NCI-H2107 treated with DMSO at 0.1 percent for 48 hours (cell line): ENCODE data around the gene CHURC1.

Source experiments
- DNase-seq: peaks from one replicate; lab custom pipeline; 2025; ENCODE audit not compliant: unreplicated experiment; lab: John Stamatoyannopoulos, UW

Gene CHURC1

GRCh38 chr14:64937821-64938193 is 23.6 kb downstream of the CHURC1 start:
- peak; percentile 56 for DNase-seq

DNA sequence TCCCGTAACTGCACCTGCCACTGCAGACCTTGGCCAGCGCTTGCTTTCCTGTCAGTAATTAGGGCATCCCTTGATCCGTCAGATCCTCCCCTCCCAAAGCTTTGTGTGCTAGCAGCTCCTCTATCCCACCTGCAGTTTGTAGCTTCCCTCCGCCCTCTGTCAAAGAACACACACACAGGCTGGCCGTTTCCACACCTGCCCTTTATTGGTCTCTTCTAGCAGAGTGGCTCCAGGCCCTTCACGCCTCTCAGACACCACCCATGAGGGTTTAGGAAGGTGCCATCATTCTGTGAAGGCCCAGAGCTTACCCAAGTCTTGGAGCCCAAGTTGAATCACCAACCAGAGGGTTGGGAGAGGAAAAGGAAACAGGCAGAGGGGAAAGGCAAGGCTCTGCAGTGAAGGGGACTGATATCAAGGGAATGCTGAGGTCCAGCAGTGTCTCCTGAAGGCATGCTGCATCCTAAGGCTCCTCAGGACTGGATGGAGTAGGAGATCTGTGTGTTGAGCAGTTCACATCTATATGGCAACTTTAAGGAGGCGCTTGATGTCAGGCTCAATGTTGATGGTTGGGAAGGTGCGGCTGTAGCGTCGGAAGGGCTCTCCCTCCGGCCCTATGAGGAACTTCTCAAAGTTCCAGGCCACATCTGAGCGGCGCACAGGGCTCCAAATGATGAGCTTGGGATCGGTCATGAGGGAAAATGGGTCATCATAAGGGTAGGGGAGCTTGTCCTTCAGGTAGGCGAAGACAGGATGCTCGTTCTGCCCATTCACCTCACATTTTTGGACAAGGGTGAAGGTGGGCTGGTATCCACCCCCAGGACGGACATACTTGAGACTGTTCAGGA is 24.9 kb downstream of the CHURC1 start:
- DNase-seq, result peak; percentile 91

GRCh38 chr14:64939817-64940190 is 25.5 kb downstream of the CHURC1 start:
- DNase-seq, result no peak

- DNase-seq, result no peak
Measured at GRCh38 chr14:64940336-64940910, 26.2 kb downstream of the CHURC1 start.

DNA sequence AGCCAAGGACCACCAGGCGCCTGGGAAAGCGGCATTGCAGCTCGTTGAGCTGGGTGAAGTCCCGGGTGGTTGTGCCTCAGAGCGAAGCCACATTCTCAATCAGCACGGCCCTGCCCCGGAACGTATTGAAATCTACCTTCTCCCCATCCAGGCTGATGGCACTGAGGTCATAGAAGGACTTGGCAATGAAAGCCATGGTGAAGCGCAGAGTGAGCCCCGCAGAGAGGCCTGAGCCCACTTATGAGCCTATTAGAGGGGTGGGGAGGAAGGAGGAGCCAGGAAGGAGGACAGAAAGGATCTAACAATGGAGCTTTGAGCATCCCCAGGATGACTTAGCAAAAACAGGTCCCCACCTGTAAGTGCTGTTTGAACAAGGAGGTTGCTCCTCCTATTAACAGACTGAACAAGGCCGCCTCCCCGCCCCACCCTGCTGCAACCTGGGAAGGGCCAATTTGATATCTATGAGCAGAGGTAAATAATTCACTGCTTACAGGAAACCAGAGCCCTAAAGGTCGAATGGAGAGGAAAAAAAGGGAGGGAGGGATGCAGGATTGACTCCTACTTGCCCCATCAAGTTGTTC is 28.4 kb downstream of the CHURC1 start, which contains the start of gene GPX2:
GPX2 (minus strand) TSS at position 215 of the 581 bp plus-strand sequence; CDS start at position 196, 19 bp downstream.
- peak; percentile 97 for DNase-seq

DNA sequence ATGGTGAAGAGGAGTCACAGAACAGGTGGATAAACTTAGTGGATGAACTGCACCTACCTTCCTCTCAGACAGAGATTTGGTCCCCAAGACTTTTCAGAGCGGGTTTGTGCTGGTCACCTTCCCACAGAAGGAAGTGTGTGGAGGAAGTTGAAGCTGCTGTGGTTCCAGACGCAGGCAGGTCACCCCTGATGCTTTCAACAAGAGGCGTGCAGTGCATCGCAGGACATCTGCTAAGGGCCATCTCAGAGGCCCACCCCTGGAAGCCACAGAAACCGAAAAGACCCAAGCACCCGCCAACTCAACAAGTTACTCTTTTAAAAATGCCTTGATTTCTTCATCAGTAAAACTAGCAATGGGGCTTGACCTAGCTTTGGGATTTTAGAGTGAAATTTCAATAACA is 29.3 kb downstream of the CHURC1 start:
- no peak for DNase-seq

GRCh38 chr14:64944041-64944440 is 29.8 kb downstream of the CHURC1 start:
- DNase-seq, result no peak

DNA sequence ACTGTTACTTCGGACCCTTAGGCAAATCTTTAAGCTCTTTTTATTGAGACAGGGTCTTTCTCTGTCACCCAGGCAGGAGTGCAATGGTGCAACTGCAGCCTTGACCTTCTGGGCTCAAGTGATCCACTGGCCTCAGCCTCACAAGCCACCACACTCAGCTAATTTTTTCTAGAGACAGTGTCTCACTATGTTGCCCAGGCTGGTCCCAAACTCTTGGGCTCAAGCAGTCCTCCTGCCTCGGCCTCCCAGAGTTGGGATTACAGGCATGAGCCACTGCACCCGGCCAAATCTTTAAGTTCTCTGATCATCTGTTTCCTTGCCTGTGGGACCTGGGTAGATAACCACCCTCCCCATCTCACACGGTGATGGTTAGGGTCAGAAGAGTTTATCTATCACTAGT is 30.6 kb downstream of the CHURC1 start:
- DNase-seq, result no peak

DNA sequence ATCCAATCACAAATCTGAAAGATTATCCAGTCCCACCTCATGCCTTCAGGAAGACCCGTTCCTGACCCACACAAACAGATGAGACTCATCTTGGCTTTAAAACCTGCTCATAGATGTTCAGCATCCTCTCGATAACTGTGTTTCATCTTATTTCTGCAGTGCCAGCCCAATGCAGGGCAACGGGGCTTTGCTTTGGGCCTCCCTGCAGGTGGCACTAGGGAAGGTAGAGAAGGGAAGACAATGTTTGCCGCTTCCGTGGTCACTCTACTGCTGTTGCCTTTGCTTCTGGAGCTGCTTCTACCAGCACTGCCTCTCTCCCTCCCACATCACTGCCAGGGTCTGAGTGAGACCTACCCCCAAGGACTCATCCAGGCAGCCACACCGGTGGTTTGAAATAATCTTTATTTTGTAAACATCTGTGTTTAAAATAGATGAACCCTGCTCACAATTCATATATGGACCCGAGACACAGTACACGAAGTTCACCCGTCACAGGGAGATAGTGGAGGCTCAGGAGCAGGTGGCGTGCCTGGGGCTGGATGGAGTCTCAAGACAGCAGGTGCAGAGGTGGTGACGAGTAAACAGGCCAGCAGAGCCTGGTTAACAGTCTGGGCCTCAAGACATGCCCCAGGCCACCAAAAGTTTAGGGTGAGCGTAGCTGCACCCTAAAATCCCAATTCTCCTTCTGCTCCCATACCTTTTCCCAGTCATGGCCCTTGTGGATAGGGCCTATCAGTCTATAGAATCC is 31.4 kb downstream of the CHURC1 start:
- DNase-seq, result no peak

GRCh38 chr14:64946310-64947045 is 32.2 kb downstream of the CHURC1 start:
- no peak for DNase-seq

- no peak for DNase-seq
Measured at GRCh38 chr14:64947710-64948611, 33.7 kb downstream of the CHURC1 start.

GRCh38 chr14:64948612-64949210 is 34.5 kb downstream of the CHURC1 start:
- no peak for DNase-seq

DNA sequence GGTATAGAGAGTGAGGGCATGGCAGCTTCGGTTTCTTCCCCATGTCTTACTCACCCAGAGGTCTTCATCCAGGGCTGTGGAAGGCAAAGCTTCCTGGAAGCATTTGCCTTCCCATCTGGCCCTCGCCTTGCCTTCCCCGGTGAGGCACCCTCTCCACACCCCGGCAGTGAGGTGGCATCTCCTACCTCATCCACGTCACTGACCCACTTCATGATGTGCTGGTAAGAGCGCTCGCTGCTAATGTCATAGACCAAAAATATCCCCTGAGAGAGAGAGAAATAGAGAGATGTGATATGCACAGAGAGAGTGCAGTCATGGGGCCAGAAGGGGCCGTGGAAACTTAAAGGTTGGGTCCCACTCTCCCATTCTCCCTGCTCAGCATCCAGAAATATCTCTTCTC is 36.6 kb downstream of the CHURC1 start:
- DNase-seq, result no peak

GRCh38 chr14:64951291-64951690 is 37.0 kb downstream of the CHURC1 start:
- DNase-seq, result no peak

DNA sequence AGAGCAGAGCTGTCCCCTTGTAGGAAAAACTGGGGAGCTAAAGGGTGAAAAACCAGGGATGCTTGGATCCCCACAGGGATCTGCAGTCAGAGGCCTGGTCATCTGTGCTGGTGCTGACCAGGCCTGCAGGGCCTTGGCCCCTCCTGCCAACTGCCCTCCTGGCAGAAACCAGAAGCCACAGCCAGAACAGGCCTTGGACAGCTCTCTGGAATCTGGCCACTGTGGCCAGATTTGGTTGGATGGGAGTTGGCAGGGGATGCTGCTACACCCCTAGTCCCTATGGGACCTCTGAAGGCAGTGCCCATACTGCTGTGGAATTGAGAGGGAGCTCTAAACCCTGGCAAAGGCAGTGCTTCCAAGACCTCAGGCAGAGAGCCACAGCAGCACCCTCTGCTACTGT is 37.5 kb downstream of the CHURC1 start:
- DNase-seq, result no peak

DNA sequence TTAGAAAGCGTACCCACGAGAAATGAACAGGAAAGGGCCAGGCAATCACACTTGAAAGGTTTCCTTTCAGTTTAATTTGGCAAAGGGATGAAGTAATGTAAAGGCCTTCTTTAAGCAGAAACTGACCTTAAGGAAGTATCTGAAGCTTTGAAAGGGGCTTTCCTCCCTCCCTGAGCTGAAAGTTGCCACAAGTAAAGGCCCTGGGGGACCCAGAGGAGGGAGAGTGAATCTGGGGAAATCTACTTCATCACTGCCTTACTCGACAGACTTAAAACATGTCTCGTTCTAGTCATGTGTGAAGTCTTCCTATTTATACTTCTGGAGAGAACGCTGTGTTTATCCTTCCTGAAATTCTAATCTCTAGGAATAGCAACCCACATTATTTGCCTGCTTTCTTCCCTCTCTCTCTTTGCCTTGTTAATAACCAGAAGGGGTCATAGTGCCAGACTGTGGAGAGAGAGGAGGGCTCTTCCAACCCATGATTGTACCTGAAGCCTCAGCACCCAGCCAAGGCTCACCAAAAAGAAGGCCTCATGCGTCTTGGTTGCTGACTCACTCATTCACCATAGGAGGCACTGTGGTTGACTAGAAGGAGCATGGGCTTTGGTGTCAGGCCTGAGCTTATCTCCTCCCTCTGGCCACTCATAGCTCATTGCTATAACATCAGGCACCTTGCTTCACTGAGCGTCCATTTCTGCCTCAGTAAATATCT is 38.5 kb downstream of the CHURC1 start:
- no peak for DNase-seq

DNA sequence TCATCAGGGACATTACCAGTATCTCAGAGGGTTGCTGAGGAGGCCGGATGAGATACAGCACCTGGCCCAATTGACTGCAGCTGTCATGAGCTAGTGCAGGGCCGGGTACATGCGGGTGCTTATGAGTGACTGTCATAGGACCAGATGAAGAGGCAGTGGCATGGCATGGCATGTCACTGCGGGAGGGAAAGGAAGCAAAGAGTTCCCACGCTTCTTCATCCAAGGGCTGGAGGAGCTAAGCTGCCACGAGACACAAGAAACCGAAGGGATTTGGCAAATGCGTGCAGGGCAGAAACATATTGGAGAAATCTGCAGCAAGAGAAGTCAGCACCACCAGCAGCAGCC is 39.0 kb downstream of the CHURC1 start:
- DNase-seq, result no peak

DNA sequence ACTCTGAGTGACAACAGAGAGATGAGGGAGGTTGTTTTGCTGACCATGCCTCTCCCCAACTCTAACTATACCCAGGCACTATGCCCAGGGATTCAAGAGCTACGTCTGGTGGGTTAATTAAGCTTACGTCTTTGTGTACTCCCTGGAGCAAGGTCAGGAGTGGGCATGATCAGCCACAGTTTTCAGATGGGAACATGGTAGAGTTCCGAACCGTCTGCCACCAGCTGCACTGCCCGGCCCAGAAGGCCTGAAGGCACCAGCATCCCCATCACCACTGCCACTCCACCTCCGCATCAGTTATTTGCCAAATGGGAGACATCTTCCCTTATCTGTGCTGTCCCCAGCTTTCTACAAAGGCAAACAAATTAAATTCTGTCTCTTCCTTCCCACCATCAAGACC is 39.4 kb downstream of the CHURC1 start:
- no peak for DNase-seq
